HL-60 (cell line): Measurements from ENCODE around the gene CNTN5.

Source experiments
- GABPA ChIP-seq: IDR thresholded peaks from 2 replicates; pipeline ENCODE4 v1.6.1; 2012; ENCODE audit warnings: low read depth
- POLR2AphosphoS5 ChIP-seq: IDR thresholded peaks from 2 replicates; pipeline ENCODE4 v1.6.1; 2012; ENCODE audit warnings: low read depth
- TF ChIP-seq, protein P1 (sequence below): IDR thresholded peaks from one replicate; pipeline ENCODE4 v1.5.1; 2011; ENCODE audit warnings: low read length, control low read depth, inconsistent platforms; ENCODE audit not compliant: insufficient read depth

DNA sequence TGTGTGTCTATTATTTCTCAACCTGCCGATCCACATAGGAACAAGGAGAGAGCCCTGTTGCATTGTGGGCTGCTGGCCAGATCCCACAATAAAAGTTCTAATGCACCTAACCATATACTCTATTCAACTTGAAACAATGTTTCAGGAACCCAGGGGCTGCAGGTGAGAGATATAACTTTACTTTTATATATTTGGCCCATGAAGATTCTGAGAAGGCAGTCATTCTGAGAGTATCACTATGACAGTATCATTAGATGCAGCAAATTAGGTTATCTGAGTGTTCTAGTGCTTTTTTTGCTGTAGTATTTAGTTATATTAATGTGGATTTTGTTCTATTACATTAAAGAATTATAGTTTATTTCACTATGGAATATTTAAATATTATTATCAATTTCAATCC is 1011.2 kb downstream of the CNTN5 start:
- TF ChIP-seq, protein P1, sequence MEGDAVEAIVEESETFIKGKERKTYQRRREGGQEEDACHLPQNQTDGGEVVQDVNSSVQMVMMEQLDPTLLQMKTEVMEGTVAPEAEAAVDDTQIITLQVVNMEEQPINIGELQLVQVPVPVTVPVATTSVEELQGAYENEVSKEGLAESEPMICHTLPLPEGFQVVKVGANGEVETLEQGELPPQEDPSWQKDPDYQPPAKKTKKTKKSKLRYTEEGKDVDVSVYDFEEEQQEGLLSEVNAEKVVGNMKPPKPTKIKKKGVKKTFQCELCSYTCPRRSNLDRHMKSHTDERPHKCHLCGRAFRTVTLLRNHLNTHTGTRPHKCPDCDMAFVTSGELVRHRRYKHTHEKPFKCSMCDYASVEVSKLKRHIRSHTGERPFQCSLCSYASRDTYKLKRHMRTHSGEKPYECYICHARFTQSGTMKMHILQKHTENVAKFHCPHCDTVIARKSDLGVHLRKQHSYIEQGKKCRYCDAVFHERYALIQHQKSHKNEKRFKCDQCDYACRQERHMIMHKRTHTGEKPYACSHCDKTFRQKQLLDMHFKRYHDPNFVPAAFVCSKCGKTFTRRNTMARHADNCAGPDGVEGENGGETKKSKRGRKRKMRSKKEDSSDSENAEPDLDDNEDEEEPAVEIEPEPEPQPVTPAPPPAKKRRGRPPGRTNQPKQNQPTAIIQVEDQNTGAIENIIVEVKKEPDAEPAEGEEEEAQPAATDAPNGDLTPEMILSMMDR = no peak
- TF ChIP-seq POLR2AphosphoS5 = no peak
- TF ChIP-seq GABPA = no peak
